GM12891 (cell line): ENCODE results near the gene RTEL1.

Experiments used
- PAX5 ChIP-seq: IDR thresholded peaks from 2 replicates; pipeline ENCODE4 v1.6.1; 2011; ENCODE audit warnings: low read length, moderate library complexity, mild to moderate bottlenecking; ENCODE audit not compliant: insufficient read depth, severe bottlenecking
- POLR2A ChIP-seq: IDR thresholded peaks from 2 replicates; pipeline ENCODE4 v1.6.1; 2011; ENCODE audit warnings: low read depth, low read length, control low read depth
- POLR2AphosphoS5 ChIP-seq: IDR thresholded peaks from 2 replicates; pipeline ENCODE4 v1.6.1; 2011; ENCODE audit warnings: low read depth, low read length, control low read depth
- POU2F2 ChIP-seq: IDR thresholded peaks from 2 replicates; pipeline ENCODE4 v1.6.1; 2011; ENCODE audit warnings: low read depth, mild to moderate bottlenecking, control low read depth, low read length, moderate library complexity
- SPI1 ChIP-seq: IDR thresholded peaks from 2 replicates; pipeline ENCODE4 v1.6.1; 2011; ENCODE audit warnings: low read depth, low read length, control low read depth
- TAF1 ChIP-seq: IDR thresholded peaks from 2 replicates; pipeline ENCODE4 v1.6.1; 2011; ENCODE audit warnings: low read depth, low read length, control low read depth

DNA sequence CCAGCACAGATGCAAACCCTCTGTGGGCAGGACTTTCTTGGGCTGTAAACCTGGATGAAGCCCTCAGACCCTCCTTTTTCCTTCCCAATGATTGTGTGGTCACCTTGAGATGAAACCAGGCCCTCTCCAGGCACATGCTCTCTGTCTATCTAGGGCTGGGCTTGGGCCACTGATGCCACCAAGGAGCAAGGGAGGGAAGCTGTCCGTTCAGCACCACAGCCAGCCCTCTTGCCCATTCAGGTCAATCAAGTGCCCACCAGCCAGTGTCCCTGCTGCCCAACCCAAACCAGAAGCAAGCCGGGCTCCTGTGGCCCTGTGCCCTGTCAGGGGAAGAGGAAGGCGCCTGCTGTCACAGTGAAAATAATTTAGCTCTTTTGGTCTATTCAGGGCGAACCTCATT is 12.9 kb upstream of the RTEL1 start:
- no peak for TF ChIP-seq POLR2A
- no peak for TF ChIP-seq POLR2AphosphoS5
- no peak for TF ChIP-seq POU2F2
- no peak for TF ChIP-seq SPI1
- no peak for TF ChIP-seq TAF1
- no peak for TF ChIP-seq PAX5
